ENCODE data around the gene TRAF2.

DNA sequence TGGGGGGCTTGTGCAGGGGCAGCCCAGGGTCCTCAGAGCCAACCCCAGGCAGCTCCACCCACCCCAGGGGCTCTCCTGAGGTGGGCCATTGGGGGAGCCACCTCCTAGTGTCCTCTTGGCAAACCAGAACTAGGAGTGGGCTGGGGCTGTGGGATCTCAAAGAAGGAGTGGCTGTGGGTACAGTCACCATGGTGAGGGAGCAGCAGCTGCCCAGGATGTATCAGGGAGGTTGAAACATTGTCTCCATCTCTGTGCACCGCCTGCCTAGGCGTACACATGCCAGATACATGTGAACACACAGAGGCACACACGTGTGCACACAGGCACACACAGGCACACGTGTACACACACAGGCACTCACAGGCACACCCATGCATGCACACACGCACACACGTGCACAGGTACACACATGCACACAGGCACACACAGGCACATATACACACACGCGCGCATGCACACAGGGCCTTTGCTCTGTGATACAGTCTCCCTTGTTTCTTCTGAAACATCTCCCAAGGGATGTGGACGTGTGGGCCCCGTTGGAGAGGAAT is 76.5 kb downstream of the TRAF2 start:
- no peak for TF ChIP-seq EZH2 (IDR thresholded peaks at IDR 0.05; ENCODE audit: borderline replicate concordance, insufficient read depth, low read depth, low read length, poor library complexity, severe bottlenecking)
- TF ChIP-seq, protein P1, sequence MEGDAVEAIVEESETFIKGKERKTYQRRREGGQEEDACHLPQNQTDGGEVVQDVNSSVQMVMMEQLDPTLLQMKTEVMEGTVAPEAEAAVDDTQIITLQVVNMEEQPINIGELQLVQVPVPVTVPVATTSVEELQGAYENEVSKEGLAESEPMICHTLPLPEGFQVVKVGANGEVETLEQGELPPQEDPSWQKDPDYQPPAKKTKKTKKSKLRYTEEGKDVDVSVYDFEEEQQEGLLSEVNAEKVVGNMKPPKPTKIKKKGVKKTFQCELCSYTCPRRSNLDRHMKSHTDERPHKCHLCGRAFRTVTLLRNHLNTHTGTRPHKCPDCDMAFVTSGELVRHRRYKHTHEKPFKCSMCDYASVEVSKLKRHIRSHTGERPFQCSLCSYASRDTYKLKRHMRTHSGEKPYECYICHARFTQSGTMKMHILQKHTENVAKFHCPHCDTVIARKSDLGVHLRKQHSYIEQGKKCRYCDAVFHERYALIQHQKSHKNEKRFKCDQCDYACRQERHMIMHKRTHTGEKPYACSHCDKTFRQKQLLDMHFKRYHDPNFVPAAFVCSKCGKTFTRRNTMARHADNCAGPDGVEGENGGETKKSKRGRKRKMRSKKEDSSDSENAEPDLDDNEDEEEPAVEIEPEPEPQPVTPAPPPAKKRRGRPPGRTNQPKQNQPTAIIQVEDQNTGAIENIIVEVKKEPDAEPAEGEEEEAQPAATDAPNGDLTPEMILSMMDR (IDR thresholded peaks at IDR 0.05): no peak
